Measurements from ENCODE around the gene ETNK2.
"Not testable (repeated sequence)": the region's sequence is repeated elsewhere in the genome, so short reads cannot be mapped to it uniquely, and the experiment has no call there.

The ETNK2 gene

GRCh38 chr1:204124639-204125038 is 27.2 kb downstream of the ETNK2 start:
- no peak for DNase-seq

GRCh38 chr1:204123376-204123775 is 28.5 kb downstream of the ETNK2 start:
- DNase-seq = no peak

- no peak for DNase-seq
Observed at GRCh38 chr1:204121840-204122555, 29.8 kb downstream of the ETNK2 start.

GRCh38 chr1:204116539-204116938 is 35.3 kb downstream of the ETNK2 start:
- DNase-seq = no peak

- no peak for DNase-seq
Observed at GRCh38 chr1:204115116-204115515, 36.7 kb downstream of the ETNK2 start.

- no peak for DNase-seq
Observed at GRCh38 chr1:204114606-204115005, 37.2 kb downstream of the ETNK2 start.

GRCh38 chr1:204113896-204114295 is 37.9 kb downstream of the ETNK2 start:
- no peak for DNase-seq

GRCh38 chr1:204112876-204113730 is 38.7 kb downstream of the ETNK2 start:
- DNase-seq = no peak

- DNase-seq = no peak
Observed at GRCh38 chr1:204110894-204111633, 40.8 kb downstream of the ETNK2 start.

GRCh38 chr1:204108312-204109141 is 43.3 kb downstream of the ETNK2 start:
- DNase-seq = peak; percentile 95

- no peak for DNase-seq
Observed at GRCh38 chr1:204107892-204108291, 44.0 kb downstream of the ETNK2 start.

- no peak for DNase-seq
Observed at GRCh38 chr1:204106825-204107224, 45.0 kb downstream of the ETNK2 start.

- DNase-seq = no peak
Observed at GRCh38 chr1:204105131-204105515, 46.7 kb downstream of the ETNK2 start.

GRCh38 chr1:204104331-204105130 is 47.3 kb downstream of the ETNK2 start:
- DNase-seq = peak; percentile 42

GRCh38 chr1:204103431-204103741 is 48.5 kb downstream of the ETNK2 start:
- no peak for DNase-seq

- DNase-seq = no peak
Observed at GRCh38 chr1:204102739-204103430, 49.0 kb downstream of the ETNK2 start.

- DNase-seq = no peak
Observed at GRCh38 chr1:204102029-204102611, 49.7 kb downstream of the ETNK2 start.

GRCh38 chr1:204099754-204100153 is 52.1 kb downstream of the ETNK2 start:
- DNase-seq = not testable (repeated sequence)

GRCh38 chr1:204098683-204099082 is 53.2 kb downstream of the ETNK2 start:
- DNase-seq = no peak

- DNase-seq = no peak
Observed at GRCh38 chr1:204096931-204097330, 54.9 kb downstream of the ETNK2 start.

All from COR-L47 (cell line).